ENCODE measurements around the gene TMEM229B. TPM values are rescaled to one million over a fixed set of nuclear protein-coding genes. Genes with fewer than 3 reads are reported as not detected.

Gene TMEM229B
- total and polyA plus RNA-seq, 2 donors (not counting 1 experiment from before 2014, with no cell fraction given), result 0.68 to 0.99 TPM

- Histone ChIP-seq H3K27ac (ENCODE audit: insufficient read depth, low read length) (no peak overlapping the region), H3K27me3 (ENCODE audit: control insufficient read depth, insufficient read depth, low read length) (peaks cover 14% of the 10 kb centered on the region), H3K4me1 (ENCODE audit: control insufficient read depth, extremely low read depth, insufficient read depth, low read length) (no peaks in the 10 kb centered on the region), H2AFZ (ENCODE audit: low read length) (no peak overlapping the region), H3K36me3 (ENCODE audit: control insufficient read depth, insufficient read depth, low read length) (no peaks in the 10 kb centered on the region), H3K4me2 (ENCODE audit: extremely low read depth, insufficient read depth, low read length) (no peak overlapping the region), H3K79me2 (ENCODE audit: control insufficient read depth, insufficient read depth, low read length) (no peaks in the 10 kb centered on the region), H3K9ac (ENCODE audit: insufficient read depth, low read length) (no peak overlapping the region), H3K9me3 (ENCODE audit: control insufficient read depth, insufficient read depth, low read depth, low read length) (no peaks in the 10 kb centered on the region), H3K4me3 (replicated peaks in 1 of 4; ENCODE audit: control extremely low read depth in 1 of 4, insufficient read depth in 1 of 4, low read depth in 3 of 4, low read length in 4 of 4) (no peak overlapping the region), H4K20me1 (ENCODE audit: control insufficient read depth, extremely low read depth, insufficient read depth, low read length) (no peaks in the 10 kb centered on the region)
- no peak for TF ChIP-seq CTCF (conservative IDR thresholded peaks at IDR 0.05 in 1 of 2, IDR thresholded peaks at IDR 0.05 in 1 of 2; ENCODE audit: low read depth in 1 of 2, low read length in 2 of 2)
- TF ChIP-seq EZH2 (IDR thresholded peaks at IDR 0.05; ENCODE audit: low read length, missing control alignments), result peak; percentile 22
- DNase-seq (ENCODE audit: low read depth in 2 of 2), result no peak
Measured at GRCh38 chr14:67527756-67528155, 39.2 kb upstream of the TMEM229B start.

GRCh38 chr14:67526676-67527459 lies 38.3 kb upstream of the TMEM229B start:
- TF ChIP-seq EZH2 (IDR thresholded peaks at IDR 0.05; ENCODE audit: low read length, missing control alignments), result no peak
- peak; percentile 67 to 68 for TF ChIP-seq CTCF (conservative IDR thresholded peaks at IDR 0.05 in 1 of 2, IDR thresholded peaks at IDR 0.05 in 1 of 2; ENCODE audit: low read depth in 1 of 2, low read length in 2 of 2)
- Histone ChIP-seq H3K4me2 (ENCODE audit: extremely low read depth, insufficient read depth, low read length) (no peak overlapping the region), H3K27me3 (ENCODE audit: control insufficient read depth, insufficient read depth, low read length) (peaks cover 18% of the 10 kb centered on the region), H3K36me3 (ENCODE audit: control insufficient read depth, insufficient read depth, low read length) (no peaks in the 10 kb centered on the region), H3K9ac (ENCODE audit: insufficient read depth, low read length) (no peak overlapping the region), H2AFZ (ENCODE audit: low read length) (no peak overlapping the region), H3K9me3 (ENCODE audit: control insufficient read depth, insufficient read depth, low read depth, low read length) (no peaks in the 10 kb centered on the region), H4K20me1 (ENCODE audit: control insufficient read depth, extremely low read depth, insufficient read depth, low read length) (no peaks in the 10 kb centered on the region), H3K4me1 (ENCODE audit: control insufficient read depth, extremely low read depth, insufficient read depth, low read length) (no peaks in the 10 kb centered on the region), H3K79me2 (ENCODE audit: control insufficient read depth, insufficient read depth, low read length) (no peaks in the 10 kb centered on the region), H3K27ac (ENCODE audit: insufficient read depth, low read length) (no peak overlapping the region), H3K4me3 (replicated peaks in 1 of 4; ENCODE audit: control extremely low read depth in 1 of 4, insufficient read depth in 1 of 4, low read depth in 3 of 4, low read length in 4 of 4) (no peak overlapping the region)
- peak; percentile 40 to 53 for DNase-seq (ENCODE audit: low read depth in 2 of 2)

GRCh38 chr14:67526181-67526580 lies 37.7 kb upstream of the TMEM229B start:
- no peaks in the 10 kb centered on the region for H3K9me3 ChIP-seq (ENCODE audit: control insufficient read depth, insufficient read depth, low read depth, low read length)
- H3K9ac ChIP-seq (ENCODE audit: insufficient read depth, low read length), result no peak overlapping the region
- DNase-seq (ENCODE audit: low read depth in 2 of 2), result no peak
- H3K27me3 ChIP-seq (ENCODE audit: control insufficient read depth, insufficient read depth, low read length), result peaks cover 20% of the 10 kb centered on the region
- no peaks in the 10 kb centered on the region for H4K20me1 ChIP-seq (ENCODE audit: control insufficient read depth, extremely low read depth, insufficient read depth, low read length)
- no peaks in the 10 kb centered on the region for H3K79me2 ChIP-seq (ENCODE audit: control insufficient read depth, insufficient read depth, low read length)
- H3K36me3 ChIP-seq (ENCODE audit: control insufficient read depth, insufficient read depth, low read length), result no peaks in the 10 kb centered on the region
- no peak for TF ChIP-seq CTCF (conservative IDR thresholded peaks at IDR 0.05 in 1 of 2, IDR thresholded peaks at IDR 0.05 in 1 of 2; ENCODE audit: low read depth in 1 of 2, low read length in 2 of 2)
- TF ChIP-seq EZH2 (IDR thresholded peaks at IDR 0.05; ENCODE audit: low read length, missing control alignments), result no peak
- no peak overlapping the region for H3K4me2 ChIP-seq (ENCODE audit: extremely low read depth, insufficient read depth, low read length)
- H3K4me1 ChIP-seq (ENCODE audit: control insufficient read depth, extremely low read depth, insufficient read depth, low read length), result no peaks in the 10 kb centered on the region
- no peak overlapping the region for H2AFZ ChIP-seq (ENCODE audit: low read length)
- H3K27ac ChIP-seq (ENCODE audit: insufficient read depth, low read length), result no peak overlapping the region
- no peak overlapping the region for H3K4me3 ChIP-seq (replicated peaks in 1 of 4; ENCODE audit: control extremely low read depth in 1 of 4, insufficient read depth in 1 of 4, low read depth in 3 of 4, low read length in 4 of 4)

Measured in fibroblast of lung (primary cell).